Measurements from ENCODE around the gene DOK7.

Gene DOK7

DNA sequence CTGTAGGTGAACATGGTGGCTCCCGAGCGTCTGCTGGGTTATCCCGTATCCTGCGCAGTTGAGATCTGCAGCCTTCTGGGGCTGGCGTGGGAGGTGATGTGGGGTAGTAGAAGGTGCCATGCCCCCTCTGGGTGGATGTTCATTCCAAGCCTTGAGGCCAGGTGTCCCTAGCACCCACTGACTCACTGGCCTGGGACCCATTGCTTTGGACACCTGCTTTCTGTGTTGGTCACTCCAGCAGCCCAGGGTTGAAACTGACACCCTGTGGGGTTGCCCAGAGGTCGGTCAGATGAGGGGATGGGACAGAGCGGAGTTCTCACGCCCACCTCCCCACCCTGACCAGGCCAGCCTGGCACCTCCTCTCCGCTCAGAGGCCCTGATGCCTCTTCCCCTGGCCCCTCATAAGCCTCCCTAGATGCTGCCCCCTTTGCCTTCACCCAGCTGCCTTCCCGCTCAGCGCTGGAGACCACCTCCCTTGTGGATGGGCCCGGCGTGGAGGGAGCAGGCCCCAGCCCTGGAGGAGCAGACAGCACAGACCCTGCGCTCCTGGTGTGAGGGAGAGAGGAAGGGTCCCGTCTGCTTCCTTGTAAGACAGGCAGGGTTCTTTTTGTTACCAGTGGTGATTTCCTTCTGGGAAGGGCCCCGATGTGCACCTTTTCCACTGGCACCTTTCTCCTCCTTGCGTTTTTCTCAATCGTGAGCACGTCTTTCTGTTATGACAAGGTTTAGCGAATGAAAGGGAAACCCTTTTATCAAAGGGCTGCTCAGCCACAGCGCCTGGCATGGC lies 2.0 kb downstream of the DOK7 start:
- DNase-seq, result no peak

- DNase-seq, result no peak
Observed at GRCh38 chr4:3465698-3466671, 2.9 kb downstream of the DOK7 start.

- DNase-seq, result no peak
Observed at GRCh38 chr4:3466691-3467600, 3.8 kb downstream of the DOK7 start.

GRCh38 chr4:3467601-3468031 lies 4.5 kb downstream of the DOK7 start:
- DNase-seq, result no peak

DNA sequence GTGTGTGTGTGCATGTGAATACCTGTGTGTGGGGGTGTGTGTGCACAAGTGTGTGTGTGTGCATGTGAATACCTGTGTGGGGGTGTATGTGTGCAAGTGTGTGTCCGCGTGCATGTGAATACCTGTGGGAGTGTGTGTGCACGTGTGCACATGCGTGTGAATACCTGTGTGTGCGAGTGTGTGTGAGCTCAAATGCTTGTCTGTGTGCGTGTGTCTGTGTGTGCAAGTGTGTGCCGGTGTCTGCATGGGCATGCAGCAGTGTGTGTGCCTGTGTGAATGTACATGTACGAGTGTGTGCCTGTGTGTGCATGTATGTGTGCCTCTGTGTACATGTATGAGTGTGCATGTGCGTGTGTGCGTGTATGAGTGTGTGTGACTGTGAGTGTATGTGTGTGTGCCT lies 5.0 kb downstream of the DOK7 start:
- no peak for DNase-seq

- DNase-seq, result no peak
Observed at GRCh38 chr4:3468804-3469203, 5.7 kb downstream of the DOK7 start.

GRCh38 chr4:3469386-3470243 lies 6.5 kb downstream of the DOK7 start:
- DNase-seq, result no peak

- DNase-seq, result peak; percentile 45
Observed at GRCh38 chr4:3470244-3471097, 7.4 kb downstream of the DOK7 start.

DNA sequence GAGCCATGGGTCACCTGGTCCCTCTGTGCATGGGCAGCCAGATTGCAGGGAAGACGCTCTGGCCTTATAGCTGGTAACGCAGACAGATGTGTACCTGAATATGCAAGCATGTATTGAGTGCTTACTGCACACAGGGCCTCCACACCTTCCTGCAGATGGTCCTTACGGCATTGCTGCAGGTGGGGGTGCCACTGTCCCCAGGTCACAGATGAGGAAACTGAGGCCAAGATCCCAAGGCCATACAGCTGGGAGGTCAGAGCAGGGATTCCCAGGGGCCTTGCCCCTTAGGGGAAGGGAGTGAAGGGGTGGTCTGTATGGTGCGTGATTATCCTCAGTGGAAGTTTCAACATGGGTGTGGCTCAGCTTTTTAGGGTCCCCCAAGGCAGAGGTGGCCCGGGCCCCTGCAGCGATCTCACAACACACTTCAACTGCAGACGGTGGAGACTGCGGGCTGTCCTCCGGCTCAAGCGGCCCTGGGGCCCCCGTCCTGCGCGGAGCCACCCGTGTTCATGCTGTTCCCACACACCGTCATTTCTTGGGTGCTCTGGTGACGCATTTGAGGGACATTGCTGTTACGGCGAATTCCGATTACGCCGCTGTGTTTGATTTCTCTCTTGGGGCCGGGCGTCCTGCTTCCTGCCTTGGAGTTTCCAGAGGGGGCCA lies 8.1 kb downstream of the DOK7 start:
- DNase-seq, result no peak

DNA sequence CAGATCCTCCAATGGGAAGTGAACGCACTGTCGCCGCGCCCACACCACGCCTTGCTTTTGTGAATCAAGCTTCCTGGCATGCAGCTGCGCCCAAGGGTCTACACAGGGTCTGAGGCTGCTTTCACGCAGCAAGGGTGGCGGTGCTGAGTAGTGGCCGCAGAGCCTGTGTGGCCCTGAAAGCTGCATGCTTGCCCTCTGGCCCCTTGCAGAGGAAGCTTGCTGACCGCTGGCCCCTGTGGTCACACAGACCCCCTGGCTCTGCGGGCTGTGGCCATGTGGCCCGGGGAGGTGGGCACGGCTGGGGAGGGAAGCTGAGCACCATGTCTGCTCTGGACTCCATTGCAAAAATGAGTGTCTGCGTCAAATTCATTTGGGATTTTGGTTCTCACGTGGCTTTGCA lies 8.8 kb downstream of the DOK7 start:
- no peak for DNase-seq

DNA sequence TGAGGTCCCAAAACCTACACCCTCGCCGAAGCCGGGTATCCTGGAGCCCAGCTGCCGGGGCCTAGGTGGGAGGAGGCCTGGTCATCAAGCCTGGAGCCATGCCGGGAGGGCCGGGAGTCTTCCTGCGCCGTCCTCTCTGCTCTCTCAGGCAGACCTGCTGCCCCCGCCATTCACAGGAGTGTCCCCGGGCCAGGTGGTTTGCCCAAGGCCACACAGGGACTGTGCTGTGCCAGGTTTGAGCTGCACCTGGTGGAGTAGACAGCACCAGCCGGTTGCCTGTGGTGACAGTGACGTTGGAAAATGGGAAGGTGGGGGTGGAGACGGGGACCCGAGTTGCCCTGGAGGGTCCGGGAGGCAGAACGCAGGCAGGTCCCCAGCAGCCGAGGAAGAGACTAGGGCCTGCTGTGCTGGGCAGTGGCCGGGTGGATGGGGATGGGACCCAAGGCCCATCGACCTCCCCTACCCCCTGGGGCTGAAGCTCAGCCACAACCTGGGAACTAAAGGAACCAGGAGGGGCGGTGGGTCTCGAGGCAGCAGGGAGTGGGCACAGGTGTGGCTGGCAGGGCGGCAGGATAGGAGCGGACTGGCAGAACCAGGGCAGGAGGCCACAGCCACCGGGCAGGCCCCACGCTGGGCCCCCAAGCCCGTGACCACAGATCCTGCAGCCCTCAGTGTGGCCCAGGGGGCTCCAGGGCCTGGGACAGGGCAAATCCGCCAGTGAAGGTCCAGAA lies 9.5 kb downstream of the DOK7 start:
- DNase-seq, result no peak

GRCh38 chr4:3473181-3473950 lies 10.3 kb downstream of the DOK7 start:
- DNase-seq, result no peak

DNA sequence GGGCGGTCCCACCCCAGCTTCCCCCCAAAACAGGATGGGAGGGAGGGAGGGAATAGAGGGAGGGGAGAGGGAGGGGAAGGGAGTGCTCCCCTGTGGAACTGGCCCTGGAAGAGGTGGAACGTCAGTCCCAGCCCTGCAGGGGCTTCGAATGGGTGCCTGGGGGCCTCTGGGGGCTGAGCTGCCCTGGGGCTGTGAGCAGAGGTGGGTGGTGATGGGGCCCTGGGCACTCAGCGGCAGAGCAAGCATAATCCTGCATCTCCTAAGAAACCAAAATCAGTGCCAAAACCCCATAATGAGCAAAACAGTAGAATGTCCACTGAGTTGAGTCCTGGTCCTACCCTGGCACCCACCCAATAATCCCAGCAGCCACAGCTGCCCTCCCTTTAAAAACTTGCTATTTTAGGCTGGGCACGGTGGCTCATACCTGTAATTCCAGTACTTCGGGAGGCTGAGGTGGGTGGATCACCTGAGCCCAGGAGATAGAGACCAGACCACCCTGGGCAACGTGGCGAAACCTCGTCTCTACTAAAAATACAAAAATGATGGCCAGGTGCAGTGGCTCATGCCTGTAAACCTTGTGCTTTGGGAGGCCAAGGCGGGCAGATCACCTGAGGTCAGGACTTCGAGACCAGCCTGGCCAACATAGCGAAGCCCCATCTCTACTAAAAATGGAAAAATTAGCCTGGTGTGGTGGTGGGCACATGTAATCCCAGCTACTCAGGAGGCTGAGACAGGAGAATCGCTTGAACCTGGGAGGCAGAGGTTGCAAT lies 11.1 kb downstream of the DOK7 start:
- DNase-seq, result no peak

- no peak for DNase-seq
Observed at GRCh38 chr4:3475041-3475712, 12.1 kb downstream of the DOK7 start.

DNA sequence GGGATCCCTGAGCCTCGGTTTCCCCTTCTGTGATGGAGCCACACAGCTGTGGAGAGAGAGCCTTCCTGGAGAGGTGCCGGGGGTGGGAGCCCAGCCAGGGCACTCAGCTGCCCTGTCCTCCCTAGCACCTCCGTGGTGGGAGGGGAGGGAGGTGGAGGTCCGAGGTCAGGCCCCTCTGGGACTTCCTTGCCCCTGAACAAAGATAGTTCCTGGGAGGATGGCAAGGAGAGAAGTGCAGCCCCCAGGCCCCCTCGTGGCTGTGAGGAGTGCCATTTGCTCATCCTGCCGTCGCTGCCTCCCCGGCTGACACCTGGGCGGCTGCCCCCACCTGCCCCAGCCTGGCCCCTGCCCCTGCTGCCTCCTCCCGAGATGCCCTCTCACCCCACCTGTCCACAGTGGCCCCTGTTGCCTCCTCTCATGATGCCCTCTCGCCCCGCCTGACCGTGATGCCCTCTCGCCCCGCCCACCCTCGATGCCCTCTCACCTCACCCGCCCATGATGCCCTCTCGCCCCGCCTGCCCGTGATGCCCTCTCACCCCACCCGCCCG lies 12.7 kb downstream of the DOK7 start:
- DNase-seq, result no peak

DNA sequence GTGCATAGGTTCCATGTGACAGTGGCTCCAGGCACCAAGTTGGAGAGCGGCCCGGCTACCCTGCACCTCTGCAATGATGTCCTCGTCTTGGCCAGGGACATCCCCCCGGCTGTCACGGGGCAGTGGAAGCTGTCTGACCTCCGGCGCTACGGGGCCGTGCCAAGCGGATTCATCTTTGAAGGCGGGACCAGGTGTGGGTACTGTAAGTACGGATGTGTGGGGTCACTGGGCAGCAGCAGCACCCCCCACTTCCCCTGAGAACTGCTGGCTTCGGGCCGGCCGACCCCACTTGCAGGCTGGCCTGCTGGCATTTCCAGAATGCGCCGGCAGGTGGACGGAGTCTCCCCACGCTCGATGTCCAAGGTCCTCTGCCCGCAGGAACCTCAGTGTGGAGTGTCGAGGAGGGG lies 13.2 kb downstream of the DOK7 start:
- DNase-seq, result no peak
